ENCODE measurements around the gene MYL5. TPM values are rescaled to one million over a fixed set of nuclear protein-coding genes. Genes with fewer than 3 reads are reported as not detected.
A peak's percentile ranks its signal among the peaks of the same experiment; 100 is the strongest.

MYL5 gene
- total and polyA plus RNA-seq, 2 of the 13 experiments (the other 11 are each of a cell fraction or from before 2014, with no cell fraction given), result 6.5 to 16.0 TPM

- no peak for TF ChIP-seq ZXDC (CRISPR knock-in tag; IDR thresholded peaks at IDR 0.05)
- peak; percentile 33; the same call in 1 of the 2 replicates for TF ChIP-seq TGIF2 (CRISPR knock-in tag; IDR thresholded peaks at IDR 0.05)
- peak; percentile 40; the same call in 1 of the 2 replicates for TF ChIP-seq POLR2G (IDR thresholded peaks at IDR 0.05; ENCODE audit: low read depth, low read length)
- peak; percentile 40; the same call in 1 of the 2 replicates for TF ChIP-seq HNRNPL (IDR thresholded peaks at IDR 0.05; ENCODE audit: low read depth, low read length)
- TF ChIP-seq TAF1 (CRISPR knock-in tag; IDR thresholded peaks at IDR 0.05), result no peak
- TF ChIP-seq CEBPZ (IDR thresholded peaks at IDR 0.05; ENCODE audit: low read length), result no peak
- no peak for TF ChIP-seq GATA4 (IDR thresholded peaks at IDR 0.05; ENCODE audit: borderline replicate concordance, low read depth)
- TF ChIP-seq NR2F1 (CRISPR knock-in tag; IDR thresholded peaks at IDR 0.05), result no peak
- TF ChIP-seq ZNF496 (CRISPR knock-in tag; IDR thresholded peaks at IDR 0.05; ENCODE audit: insufficient replicate concordance), result no peak
- TF ChIP-seq AHR (CRISPR knock-in tag; IDR thresholded peaks at IDR 0.05), result peak; percentile 83; the same call in 1 of the 2 replicates
- no peak for TF ChIP-seq STAG1 (CRISPR knock-in tag; IDR thresholded peaks at IDR 0.05)
- no peak for TF ChIP-seq ZNF841 (CRISPR knock-in tag; IDR thresholded peaks at IDR 0.05; ENCODE audit: borderline replicate concordance)
- TF ChIP-seq ZNF570 (CRISPR knock-in tag; IDR thresholded peaks at IDR 0.05; ENCODE audit: borderline replicate concordance), result no peak
- no peak for TF ChIP-seq PHF8 (CRISPR knock-in tag; IDR thresholded peaks at IDR 0.05)
- TF ChIP-seq ZNF704 (CRISPR knock-in tag; IDR thresholded peaks at IDR 0.05; ENCODE audit: borderline replicate concordance), result no peak
- no peak for TF ChIP-seq SIX4 (CRISPR knock-in tag; IDR thresholded peaks at IDR 0.05)
- TF ChIP-seq ZNF138 (CRISPR knock-in tag; IDR thresholded peaks at IDR 0.05; ENCODE audit: low read depth), result no peak
- TF ChIP-seq SSRP1 (CRISPR knock-in tag; IDR thresholded peaks at IDR 0.05), result no peak; the same call in 1 of the 2 replicates
- no peak for TF ChIP-seq KMT2B (CRISPR knock-in tag; IDR thresholded peaks at IDR 0.05)
- no peak for TF ChIP-seq TEF (CRISPR knock-in tag; IDR thresholded peaks at IDR 0.05)
- TF ChIP-seq EED (CRISPR knock-in tag; IDR thresholded peaks at IDR 0.05), result no peak
- no peak for TF ChIP-seq ZNF256 (CRISPR knock-in tag; conservative IDR thresholded peaks at IDR 0.05)
- peak; percentile 28 for TF ChIP-seq HNRNPH1 (optimal IDR thresholded peaks at IDR 0.05; ENCODE audit: low read depth, low read length)
Observed at GRCh38 chr4:677431-678293, 3.3 kb downstream of the MYL5 start (continued).
